ENCODE results near the gene UPK3B.
"Not testable (repeated sequence)": the region's sequence is repeated elsewhere in the genome, so short reads cannot be mapped to it uniquely, and the experiment has no call there.

GRCh38 chr7:76492139-76492538 lies 18.2 kb upstream of the UPK3B start:
- TF ChIP-seq EZH2 (IDR thresholded peaks at IDR 0.05; ENCODE audit: low read depth); CTCF (conservative IDR thresholded peaks at IDR 0.05): not testable (repeated sequence)

Measured in PC-9 (cell line).